Kidney epithelial cell (primary cell): ENCODE data around the gene MCM3AP. TPM values are rescaled to one million over a fixed set of nuclear protein-coding genes. Genes with fewer than 3 reads are reported as not detected.

Experiments used
- DNase-seq: peaks from one replicate; pipeline ENCODE4 v3.0.0-alpha.2; 2010; ENCODE audit warnings: low read depth
- H3K27me3 ChIP-seq: 2 replicates; pipeline ENCODE4 v1.6.0; 2011; ENCODE audit warnings: low read length; ENCODE audit not compliant: control insufficient read depth, insufficient read depth
- H3K36me3 ChIP-seq: 2 replicates; pipeline ENCODE4 v1.5.1; 2011; ENCODE audit warnings: low read length; ENCODE audit not compliant: control insufficient read depth, insufficient read depth
- H3K4me3 ChIP-seq: 2 replicates; pipeline ENCODE4 v1.5.1; 2011; ENCODE audit warnings: low read depth, mild to moderate bottlenecking, control low read depth, low read length
- total RNA-seq: library from RNA; depleted of rRNA; stranded (reverse); fragments of >200 nt; gene quantifications from 2 replicates; pipeline ENCODE4 v1.2.3, GENCODE V29; 2015
- TF ChIP-seq, protein P1 (sequence below): IDR thresholded peaks from 2 replicates; pipeline ENCODE4 v1.5.1; 2011; ENCODE audit warnings: mild to moderate bottlenecking, moderate library complexity, low read length, control low read depth, inconsistent platforms; ENCODE audit not compliant: insufficient read depth, poor library complexity, severe bottlenecking

The MCM3AP gene
- total RNA-seq, 1 donor from 2014 or later: 63.7 TPM

- Histone ChIP-seq H3K4me3 (no peak overlapping the region), H3K36me3 (no peaks in the 10 kb centered on the region), H3K27me3 (no peaks in the 10 kb centered on the region)
- DNase-seq: no peak
- TF ChIP-seq, protein P1, sequence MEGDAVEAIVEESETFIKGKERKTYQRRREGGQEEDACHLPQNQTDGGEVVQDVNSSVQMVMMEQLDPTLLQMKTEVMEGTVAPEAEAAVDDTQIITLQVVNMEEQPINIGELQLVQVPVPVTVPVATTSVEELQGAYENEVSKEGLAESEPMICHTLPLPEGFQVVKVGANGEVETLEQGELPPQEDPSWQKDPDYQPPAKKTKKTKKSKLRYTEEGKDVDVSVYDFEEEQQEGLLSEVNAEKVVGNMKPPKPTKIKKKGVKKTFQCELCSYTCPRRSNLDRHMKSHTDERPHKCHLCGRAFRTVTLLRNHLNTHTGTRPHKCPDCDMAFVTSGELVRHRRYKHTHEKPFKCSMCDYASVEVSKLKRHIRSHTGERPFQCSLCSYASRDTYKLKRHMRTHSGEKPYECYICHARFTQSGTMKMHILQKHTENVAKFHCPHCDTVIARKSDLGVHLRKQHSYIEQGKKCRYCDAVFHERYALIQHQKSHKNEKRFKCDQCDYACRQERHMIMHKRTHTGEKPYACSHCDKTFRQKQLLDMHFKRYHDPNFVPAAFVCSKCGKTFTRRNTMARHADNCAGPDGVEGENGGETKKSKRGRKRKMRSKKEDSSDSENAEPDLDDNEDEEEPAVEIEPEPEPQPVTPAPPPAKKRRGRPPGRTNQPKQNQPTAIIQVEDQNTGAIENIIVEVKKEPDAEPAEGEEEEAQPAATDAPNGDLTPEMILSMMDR: no peak
Measured at GRCh38 chr21:46284077-46284644, 1.2 kb downstream of the MCM3AP start.

GRCh38 chr21:46274797-46275390, 10.5 kb downstream of the MCM3AP start:
- H3K27me3 ChIP-seq: no peaks in the 10 kb centered on the region
- no peak overlapping the region for H3K4me3 ChIP-seq
- TF ChIP-seq, protein P1: no peak
- DNase-seq: no peak
- H3K36me3 ChIP-seq: peaks cover 3% of the 10 kb centered on the region

GRCh38 chr21:46273341-46273740, 12.1 kb downstream of the MCM3AP start:
- Histone ChIP-seq H3K36me3 (peaks cover 3% of the 10 kb centered on the region), H3K27me3 (no peaks in the 10 kb centered on the region), H3K4me3 (no peak overlapping the region)
- DNase-seq: no peak
- TF ChIP-seq, protein P1: no peak

DNA sequence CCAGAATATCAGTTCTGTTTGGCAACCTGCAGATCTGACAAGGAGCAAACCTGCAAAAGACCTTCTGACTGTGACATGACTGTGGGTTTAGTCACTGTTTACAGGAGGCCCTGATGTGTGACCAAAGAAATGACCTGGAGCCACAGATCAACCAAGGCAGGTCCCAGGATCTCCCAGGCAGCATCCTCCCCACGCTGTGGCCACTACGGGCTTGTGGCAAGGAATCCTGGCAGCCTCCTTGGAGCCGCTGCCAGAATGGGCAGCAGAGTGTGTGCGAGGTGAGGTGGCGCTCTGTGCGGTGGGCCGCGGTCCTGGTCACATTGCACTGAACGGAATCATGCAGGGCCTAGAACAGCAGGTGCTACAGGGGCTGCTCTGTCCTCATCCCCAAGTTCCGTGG, 15.9 kb downstream of the MCM3AP start:
- Histone ChIP-seq H3K4me3 (no peak overlapping the region), H3K36me3 (peaks cover 3% of the 10 kb centered on the region), H3K27me3 (no peaks in the 10 kb centered on the region)
- TF ChIP-seq, protein P1: no peak
- DNase-seq: peak; percentile 92

DNA sequence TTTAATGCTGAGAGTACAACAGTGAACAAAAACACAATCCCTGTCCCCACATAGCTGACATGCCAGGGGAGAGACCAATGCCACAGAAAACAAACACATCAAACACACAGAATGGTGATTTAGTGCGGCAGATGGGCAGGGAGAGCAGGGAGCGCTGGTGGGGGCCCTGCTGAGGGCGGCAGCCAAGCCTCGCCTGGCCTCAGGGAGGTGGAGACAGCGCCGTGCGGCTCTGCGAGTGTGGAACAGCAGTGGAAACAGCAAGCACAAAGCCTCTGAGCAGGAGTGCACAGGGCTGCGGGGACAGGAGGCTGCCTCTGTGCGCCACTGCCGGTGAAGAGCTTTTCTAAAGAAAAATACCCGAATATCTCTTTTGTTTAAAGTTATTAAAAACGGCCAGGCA, 17.0 kb downstream of the MCM3AP start:
- peaks cover 3% of the 10 kb centered on the region for H3K36me3 ChIP-seq
- TF ChIP-seq, protein P1: no peak
- H3K27me3 ChIP-seq: no peaks in the 10 kb centered on the region
- no peak for DNase-seq
- no peak overlapping the region for H3K4me3 ChIP-seq

- peaks cover 3% of the 10 kb centered on the region for H3K36me3 ChIP-seq
- no peak overlapping the region for H3K4me3 ChIP-seq
- TF ChIP-seq, protein P1: no peak
- DNase-seq: no peak
- no peaks in the 10 kb centered on the region for H3K27me3 ChIP-seq
Measured at GRCh38 chr21:46266946-46267345, 18.5 kb downstream of the MCM3AP start.
